Measurements from ENCODE around the gene EPHA7.

Gene EPHA7

DNA sequence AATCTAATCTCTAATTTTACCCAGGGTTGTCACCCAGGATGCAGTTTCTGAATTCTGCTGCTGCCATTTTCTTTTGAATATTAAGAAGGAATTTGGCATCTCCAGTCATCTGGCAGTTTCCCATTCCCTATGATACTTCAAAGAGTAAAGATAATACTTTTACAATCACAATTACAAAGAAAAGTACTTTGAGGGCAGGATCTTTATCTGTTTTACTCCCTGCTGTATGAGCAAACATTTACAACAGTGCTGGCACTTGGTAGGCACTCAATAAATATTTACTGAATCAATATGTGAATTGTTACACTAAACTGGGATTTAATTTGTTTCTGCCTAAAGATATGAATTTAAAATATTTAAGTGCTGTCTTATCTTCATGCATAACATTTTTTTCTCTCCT lies 224.9 kb downstream of the EPHA7 start:
- in situ Hi-C loops (cut with MboI; ENCODE audit: low pct_unique_long_range_greater_than_20kb, low sequenced_read_pairs): no loop called here
- DNase-seq: no peak

DNA sequence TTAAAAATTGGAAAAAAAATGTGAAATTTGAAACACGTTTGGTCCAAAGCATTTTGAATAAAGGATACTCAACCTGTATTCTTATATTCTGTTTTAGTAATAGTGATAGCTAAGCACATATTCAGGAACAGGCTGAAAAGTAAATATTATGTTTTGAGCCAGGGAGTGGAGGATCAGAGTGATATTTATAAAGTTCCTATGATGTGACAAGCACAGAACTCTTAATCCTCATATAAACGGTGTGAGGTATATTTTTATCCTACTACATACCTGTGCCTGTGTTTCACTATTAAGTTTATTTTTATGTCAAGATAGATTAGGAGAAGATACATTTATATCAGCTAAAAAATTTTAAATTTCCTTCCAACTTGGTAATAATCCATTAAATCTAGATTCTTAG lies 225.5 kb downstream of the EPHA7 start:
- in situ Hi-C loops (cut with MboI; ENCODE audit: low pct_unique_long_range_greater_than_20kb, low sequenced_read_pairs): no loop called here
- no peak for DNase-seq
